GM18526 (cell line): Measurements from ENCODE around the gene HSPB8.

Experiments
- POLR2A ChIP-seq: IDR thresholded peaks from 3 replicates; pipeline ENCODE4 v1.6.1; 2011; ENCODE audit not compliant: insufficient read length; ENCODE audit errors: extremely low read depth

HSPB8 gene

GRCh38 chr12:119227292-119227691, 48.6 kb downstream of the HSPB8 start:
- no peak for TF ChIP-seq POLR2A

DNA sequence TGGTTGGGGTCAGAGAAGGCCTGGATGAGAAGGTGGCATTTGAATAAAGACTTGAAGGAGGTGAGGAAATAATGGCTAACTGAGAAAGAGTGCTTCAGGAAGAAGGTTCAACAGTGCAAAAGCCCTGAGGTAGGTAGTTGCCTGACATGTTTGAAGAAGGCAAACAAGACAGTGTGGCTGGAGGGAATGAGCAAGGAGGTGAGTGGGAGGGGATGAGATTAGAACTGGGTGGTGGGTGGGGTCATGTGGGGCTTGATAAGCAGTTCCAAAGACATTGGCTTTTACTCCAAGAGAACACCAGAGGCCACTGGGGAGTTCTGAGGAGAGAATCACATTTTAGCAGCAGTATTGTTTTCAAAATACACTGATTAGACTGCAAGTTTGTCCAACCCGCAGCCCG, 50.5 kb downstream of the HSPB8 start:
- TF ChIP-seq POLR2A, result no peak

- no peak for TF ChIP-seq POLR2A
Measured at GRCh38 chr12:119229837-119230236, 51.1 kb downstream of the HSPB8 start.

GRCh38 chr12:119230807-119231206, 52.1 kb downstream of the HSPB8 start:
- TF ChIP-seq POLR2A, result no peak

DNA sequence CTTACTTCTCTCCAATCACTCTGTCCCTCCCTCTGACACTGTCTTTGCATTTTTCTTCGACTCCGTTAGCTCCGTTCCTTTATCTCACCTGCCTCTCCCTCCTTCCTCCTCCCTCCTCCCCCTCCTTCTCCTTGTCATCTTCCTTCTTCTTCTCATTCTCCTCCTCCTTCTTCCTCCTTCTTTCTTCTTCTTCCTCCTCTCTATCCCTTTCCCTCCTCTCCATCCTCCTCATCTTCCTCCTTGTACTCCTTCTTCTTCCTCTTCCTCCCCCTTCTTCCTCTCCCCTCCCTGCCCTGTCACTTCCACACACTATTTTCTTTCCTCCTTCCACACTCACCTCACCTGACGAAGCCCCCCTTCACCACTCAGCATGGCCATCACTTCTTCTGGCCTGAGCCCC, 53.0 kb downstream of the HSPB8 start:
- no peak for TF ChIP-seq POLR2A

DNA sequence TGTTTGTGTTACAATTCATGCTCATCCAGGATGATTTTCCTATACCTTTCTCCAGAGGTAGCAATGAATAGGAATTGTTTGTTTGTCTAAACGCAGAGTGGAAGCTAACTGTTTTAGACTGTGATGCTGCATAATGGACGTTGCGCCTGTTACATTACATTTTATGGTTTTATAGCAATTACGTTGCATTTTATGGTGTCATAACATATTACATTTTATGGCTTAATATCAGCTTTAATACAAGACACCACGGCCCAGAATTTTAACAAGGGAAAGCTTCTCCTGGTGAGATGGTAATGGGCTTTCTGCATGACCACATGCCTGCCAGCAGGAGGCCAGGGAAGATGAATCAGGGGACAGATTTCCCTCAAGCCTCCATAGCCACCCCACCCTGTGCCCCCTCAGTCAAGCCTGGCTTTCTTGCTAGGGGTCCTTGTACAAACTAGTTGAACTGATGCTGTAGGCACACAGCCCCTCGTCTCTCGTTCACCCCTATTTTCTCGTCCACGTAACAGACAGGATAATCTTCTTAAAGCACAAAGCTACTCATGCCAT, 56.5 kb downstream of the HSPB8 start:
- no peak for TF ChIP-seq POLR2A

- no peak for TF ChIP-seq POLR2A
Measured at GRCh38 chr12:119236372-119236771, 57.6 kb downstream of the HSPB8 start.

DNA sequence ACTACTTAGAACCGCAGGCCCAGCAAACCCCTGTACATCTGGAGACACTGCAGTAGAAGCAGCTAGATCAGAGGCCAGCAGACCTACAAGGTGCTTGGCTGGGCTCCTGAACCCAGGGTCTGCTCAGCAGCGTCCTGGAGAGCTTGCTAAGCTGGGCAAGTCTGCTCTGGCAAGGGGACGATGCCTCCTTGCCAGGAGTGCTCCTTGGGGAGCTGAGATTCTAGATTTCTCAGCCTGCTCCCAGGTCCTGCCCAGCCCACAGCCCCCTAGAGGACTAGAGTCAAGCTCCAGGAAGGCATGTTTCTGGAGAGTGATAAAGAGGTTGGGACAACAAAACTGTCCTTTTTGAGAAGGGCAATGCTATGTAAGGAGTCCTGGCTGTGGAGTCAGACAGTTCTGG, 60.3 kb downstream of the HSPB8 start:
- no peak for TF ChIP-seq POLR2A

- no peak for TF ChIP-seq POLR2A
Measured at GRCh38 chr12:119241049-119241448, 62.3 kb downstream of the HSPB8 start.

DNA sequence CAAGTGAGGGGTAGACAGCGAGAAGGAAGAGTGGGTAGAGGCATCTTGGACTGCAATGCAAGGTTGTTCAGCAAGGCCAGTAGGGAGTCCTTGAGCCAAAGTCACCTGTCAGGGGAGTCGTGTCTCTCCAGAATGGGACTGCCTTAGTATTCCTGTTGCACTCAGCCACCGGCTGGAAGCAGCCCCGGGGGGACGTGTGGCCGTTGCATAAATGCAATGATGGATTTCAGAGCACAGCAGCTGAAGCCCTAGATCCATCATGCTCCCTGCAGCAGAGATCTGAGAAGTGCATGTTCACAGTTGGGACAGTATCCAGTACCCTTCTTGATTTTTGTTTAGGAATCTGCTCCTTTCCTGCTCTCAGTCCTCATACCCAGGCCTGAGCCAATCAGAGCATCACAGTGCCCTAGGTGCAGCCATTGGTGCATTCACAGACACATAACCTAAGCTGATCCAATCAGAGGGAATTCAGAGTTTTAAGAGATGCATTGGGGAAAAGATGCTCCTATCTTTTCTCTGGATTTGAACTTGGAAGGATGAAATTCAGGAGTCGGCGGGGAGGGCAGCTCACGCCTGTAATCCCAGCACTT, 62.9 kb downstream of the HSPB8 start:
- TF ChIP-seq POLR2A, result no peak
